C4-2B (cell line): ENCODE results near the gene NFIA.

ENCODE experiments used
- H3K27ac ChIP-seq: fragments of 450-650 bp; 2 replicates; pipeline ENCODE4 v1.5.1; 2017
- CTCF ChIP-seq: fragments of 450-650 bp; conservative IDR thresholded peaks from 2 replicates; pipeline ENCODE4 v1.5.1; 2017; ENCODE audit warnings: mild to moderate bottlenecking
- ZFX ChIP-seq: fragments of 450-650 bp; IDR thresholded peaks from 2 replicates; pipeline ENCODE4 v1.6.1; 2017

Gene NFIA

GRCh38 chr1:61406467-61406866 is 324.1 kb downstream of the NFIA start:
- TF ChIP-seq CTCF: no peak
- no peak for TF ChIP-seq ZFX
- no peak overlapping the region for H3K27ac ChIP-seq

GRCh38 chr1:61412601-61413000 is 330.2 kb downstream of the NFIA start:
- TF ChIP-seq CTCF: no peak
- TF ChIP-seq ZFX: no peak
- no peak overlapping the region for H3K27ac ChIP-seq

- H3K27ac ChIP-seq: no peak overlapping the region
Observed at GRCh38 chr1:61419196-61419595, 336.8 kb downstream of the NFIA start.

GRCh38 chr1:61419657-61420056 is 337.3 kb downstream of the NFIA start:
- no peak for TF ChIP-seq ZFX
- no peak for TF ChIP-seq CTCF
- H3K27ac ChIP-seq: no peak overlapping the region

More at GRCh38 chr1:61419196-61419595, 336.8 kb downstream of the NFIA start:
- TF ChIP-seq ZFX (no peak), CTCF (no peak)

- H3K27ac ChIP-seq: no peak overlapping the region
- TF ChIP-seq CTCF (no peak), ZFX (no peak)
Observed at GRCh38 chr1:61420243-61420642, 337.9 kb downstream of the NFIA start.

GRCh38 chr1:61420909-61421835 is 338.8 kb downstream of the NFIA start:
- no peak overlapping the region for H3K27ac ChIP-seq
- no peak for TF ChIP-seq ZFX
- TF ChIP-seq CTCF: no peak

- H3K27ac ChIP-seq: no peak overlapping the region
- TF ChIP-seq CTCF (no peak), ZFX (no peak)
Observed at GRCh38 chr1:61423643-61424042, 341.3 kb downstream of the NFIA start.
